GM12878 (cell line): ENCODE measurements around the gene TBC1D8. TPM values are rescaled to one million over a fixed set of nuclear protein-coding genes. Genes with fewer than 3 reads are reported as not detected.

Experiments
- ATAC-seq: fragments of 200-7000 bp; cut with Tn5 transposase; 3 replicates; pipeline ENCODE4 v1.9.1; 2020; ENCODE audit warnings: mild to moderate bottlenecking, moderate library complexity
- BruUV-seq: library from RNA; stranded (reverse); fragments of 400-500 nt; replicated peaks from 2 replicates; lab custom pipeline; 2021; lab: Mats Ljungman, UMichigan
- CTCF ChIA-PET: fragments of 300-600 bp; sonication (Branson Sonifier 250); formaldehyde crosslinking; extraction: SDS; loops from one replicate; lab custom pipeline; 2021; ENCODE audit warnings: inconsistent platforms; lab: Yijun Ruan, JAX
- POLR2A ChIA-PET: fragments of 350-600 bp; formaldehyde crosslinking; extraction: SDS; loops from one replicate; lab custom pipeline; 2021; ENCODE audit warnings: inconsistent platforms; lab: Charles Lee
- RAD21 ChIA-PET: fragments of 300-600 bp; sonication (Branson Sonifier 250); formaldehyde crosslinking; loops from one replicate; lab custom pipeline; 2023; ENCODE audit warnings: antibody characterized with exemption; ENCODE audit not compliant: unreplicated experiment; lab: Charles Lee
- SMC1A ChIA-PET: fragments of 300-600 bp; sonication (Branson Sonifier 250); formaldehyde crosslinking; loops from one replicate; lab custom pipeline; 2023; ENCODE audit not compliant: unreplicated experiment, uncharacterized antibody; lab: Charles Lee
- DNase-seq: peaks from one replicate; pipeline ENCODE4 v3.0.0-alpha.2; 2011; ENCODE audit warnings: low read depth, low spot score
- FAIRE-seq: peaks from 3 replicates; lab custom pipeline; 2011; peaks lifted over from hg19 to GRCh38; lab: Jason Lieb, UNC
- H2AFZ ChIP-seq: 2 replicates; pipeline ENCODE4 v1.6.0; 2011; ENCODE audit warnings: low read depth, low read length, control low read depth; ENCODE audit not compliant: control insufficient read depth
- H3K27ac ChIP-seq: 2 replicates; pipeline ENCODE4 v1.5.1; 2011; ENCODE audit warnings: control low read depth; ENCODE audit not compliant: control insufficient read depth, insufficient read depth
- H3K27me3 ChIP-seq, 2 experiments: replicated peaks in 1 of 2; 2 replicates each; pipeline versions ENCODE4 v1.6.0 to v1.6.1; 2011; ENCODE audit warnings: low read length in 1 of 2; ENCODE audit not compliant: control insufficient read depth in 2 of 2, insufficient read depth in 2 of 2
- H3K36me3 ChIP-seq, 2 experiments: 2 replicates each; pipeline ENCODE4 v1.5.1; 2011; ENCODE audit warnings: low read length in 1 of 2; ENCODE audit not compliant: control insufficient read depth in 2 of 2, insufficient read depth in 2 of 2
- H3K4me1 ChIP-seq: 2 replicates; pipeline ENCODE4 v1.6.1; 2011; ENCODE audit warnings: mild to moderate bottlenecking, low read length, moderate library complexity, mixed read lengths; ENCODE audit not compliant: control insufficient read depth, insufficient read depth
- H3K4me2 ChIP-seq: 2 replicates; pipeline ENCODE4 v1.6.0; 2011; ENCODE audit warnings: control low read depth; ENCODE audit not compliant: control insufficient read depth, insufficient read depth
- H3K4me3 ChIP-seq: fragments of 200-600 bp; sonication (generic); 2 replicates; pipeline ENCODE4 v1.5.1; 2016
- H3K79me2 ChIP-seq: 2 replicates; pipeline ENCODE4 v1.6.0; 2011; ENCODE audit warnings: low read length; ENCODE audit not compliant: control insufficient read depth, insufficient read depth
- H3K9ac ChIP-seq: 2 replicates; pipeline ENCODE4 v1.8.0; 2011; ENCODE audit warnings: low read length, control low read depth, mixed read lengths; ENCODE audit not compliant: control insufficient read depth, insufficient read depth
- H3K9me3 ChIP-seq: replicated peaks from 3 replicates; pipeline ENCODE4 v1.5.1; 2011; ENCODE audit warnings: mild to moderate bottlenecking, low read length; ENCODE audit not compliant: control insufficient read depth, insufficient read depth
- H4K20me1 ChIP-seq: 2 replicates; pipeline ENCODE4 v1.6.0; 2011; ENCODE audit not compliant: control insufficient read depth, insufficient read depth
- CTCF ChIP-seq, 3 experiments: IDR thresholded peaks in 2 of 3; conservative IDR thresholded peaks in 1 of 3; 2 replicates each; pipeline ENCODE4 v1.5.1; 2011; ENCODE audit warnings: low read depth in 3 of 3, low read length in 3 of 3, mild to moderate bottlenecking in 3 of 3, control low read depth in 2 of 3, moderate library complexity in 2 of 3, inconsistent platforms in 1 of 3, mixed read lengths in 1 of 3; ENCODE audit not compliant: control insufficient read depth in 2 of 3, insufficient read depth in 1 of 3; ENCODE audit errors: extremely low read depth in 1 of 3
- NFYB ChIP-seq: IDR thresholded peaks from 2 replicates; pipeline ENCODE4 v1.6.1; 2011; ENCODE audit warnings: low read depth, mild to moderate bottlenecking, low read length, improper control_type of control experiment, moderate library complexity; ENCODE audit not compliant: insufficient read depth
- NR2C2 ChIP-seq: IDR thresholded peaks from 2 replicates; pipeline ENCODE4 v1.6.1; 2011; ENCODE audit warnings: borderline replicate concordance, low read depth; ENCODE audit not compliant: control insufficient read depth, insufficient read length
- ZNF592 ChIP-seq: fragments of 450-650 bp; IDR thresholded peaks from 2 replicates; pipeline ENCODE4 v1.6.1; 2017; ENCODE audit warnings: mild to moderate bottlenecking, moderate library complexity
- WGBS: methylation state at CpG from one replicate; pipeline ENCODE4 v1.1.6; 2016; ENCODE audit warnings: low lambda C conversion rate; ENCODE audit not compliant: insufficient replicate concordance, insufficient coverage; ENCODE audit errors: missing lambda C conversion rate; 5-methylcytosine and 5-hydroxymethylcytosine counted together
- in situ Hi-C: fragments of 300-500 bp; cut with MboI; formaldehyde crosslinking; loops from 9 replicates; pipeline ENCODE4 v1.14.3; 2018; ENCODE audit warnings: mixed read lengths
- intact Hi-C: fragments of 100-400 bp; cut with micrococcal nuclease; formaldehyde crosslinking; loops from one replicate; pipeline ENCODE4 v1.14.2; 2022; ENCODE audit not compliant: unreplicated experiment
- polyA plus RNA-seq, 11 experiments: library from polyadenylated mRNA; depleted of rRNA in 4 of 11; unstranded in 6 of 11; stranded (reverse) in 5 of 11; fragments of >200 nt; fragmentation: Nextera tagmentation in 4 of 11; fragmentation: Illumina TruSeq in 1 of 11; extraction: Ambion mirVana in 4 of 11; extraction: Trizol in 1 of 11; gene quantifications; 1 replicate in 1 of 11; 2 replicates in 10 of 11; pipeline versions ENCODE4 v1.2.1 to v1.2.3, GENCODE V29; 2011 to 2016; ENCODE audit warnings: inconsistent platforms in 2 of 11, missing spikeins in 2 of 11, low read depth in 1 of 11
- total RNA-seq, 4 experiments: library from RNA; depleted of rRNA in 3 of 4; stranded (reverse); fragments of >200 nt in 3 of 4; fragmentation: Illumina TruSeq in 1 of 4; extraction: Trizol in 1 of 4; gene quantifications; 2 replicates each; pipeline versions ENCODE4 v1.2.1 to v1.2.3, GENCODE V29; 2013 to 2021

Gene TBC1D8
- total and polyA plus RNA-seq, 10 of the 15 experiments (the other 5 are each of a cell fraction or from before 2014, with no cell fraction given): 0.80 to 4.9 (median 4.4) TPM

GRCh38 chr2:101188683-101189405, 37.7 kb upstream of the TBC1D8 start:
- FAIRE-seq (no peak), ATAC-seq (no peak), DNase-seq (no peak)
- no peaks in the 10 kb centered on the region for H4K20me1 ChIP-seq
- no peaks in the 10 kb centered on the region for H3K36me3 ChIP-seq
- H3K9ac ChIP-seq: no peak overlapping the region
- H3K79me2 ChIP-seq: no peaks in the 10 kb centered on the region
- no peak overlapping the region for H3K27ac ChIP-seq
- H3K27me3 ChIP-seq: no peaks in the 10 kb centered on the region
- ChIA-PET CTCF (interaction anchor here (0.6 to 1.3 kb wide), 7 partner anchors 19 to 420 kb away, joined by 3 to 4 read pairs (median 3); no protein-coding TSS in a partner anchor), SMC1A (interaction anchor here (0.7 to 1.2 kb wide), 2 partner anchors 8 to 62 kb away, joined by 3 to 4 read pairs; no protein-coding TSS in a partner anchor), POLR2A (no interaction called here), RAD21 (no interaction called here)
- in situ Hi-C loops: no loop called here
- 47% methylated on average over 5 of the region's 5 CpGs for WGBS
- H3K4me1 ChIP-seq: no peaks in the 10 kb centered on the region
- peaks cover 10% of the 10 kb centered on the region; the same call in 2 of the 3 replicates for H3K9me3 ChIP-seq
- no peak overlapping the region for H3K4me2 ChIP-seq
- TF ChIP-seq CTCF (IDR thresholded peaks at IDR 0.05 in 2 of 3, conservative IDR thresholded peaks at IDR 0.05 in 1 of 3; ENCODE audit: control insufficient read depth in 2 of 3, extremely low read depth in 1 of 3, insufficient read depth in 1 of 3, low read depth in 3 of 3, low read length in 3 of 3): peak in 2 of 3 experiments; percentile 19 to 45; a peak in 2 of 6 replicates
- TF ChIP-seq NFYB: no peak
- H2AFZ ChIP-seq: no peak overlapping the region
- BruUV-seq: no TSS peak
- intact Hi-C loops: no loop called here
- no peak overlapping the region for H3K4me3 ChIP-seq

GRCh38 chr2:101187131-101187530, 35.9 kb upstream of the TBC1D8 start:
- H4K20me1 ChIP-seq: no peaks in the 10 kb centered on the region
- no peaks in the 10 kb centered on the region for H3K27me3 ChIP-seq
- in situ Hi-C loops: no loop called here
- H3K4me3 ChIP-seq: no peak overlapping the region
- H3K27ac ChIP-seq: no peak overlapping the region
- no peak overlapping the region for H3K9ac ChIP-seq
- FAIRE-seq (no peak), ATAC-seq (no peak), DNase-seq (no peak)
- no peaks in the 10 kb centered on the region for H3K79me2 ChIP-seq
- no peak overlapping the region for H2AFZ ChIP-seq
- no TSS peak for BruUV-seq
- no peaks in the 10 kb centered on the region for H3K4me1 ChIP-seq
- H3K36me3 ChIP-seq: no peaks in the 10 kb centered on the region
- WGBS: 2% methylated on average over 2 of the region's 2 CpGs
- intact Hi-C loops: no loop called here
- CTCF ChIA-PET: no interaction called here
- RAD21 ChIA-PET: no interaction called here
- no peak overlapping the region for H3K4me2 ChIP-seq
- SMC1A ChIA-PET: no interaction called here
- H3K9me3 ChIP-seq: peaks cover 10% of the 10 kb centered on the region; the same call in 2 of the 3 replicates
- POLR2A ChIA-PET: no interaction called here
- no peak for TF ChIP-seq ZNF592
- TF ChIP-seq CTCF (IDR thresholded peaks at IDR 0.05 in 2 of 3, conservative IDR thresholded peaks at IDR 0.05 in 1 of 3; ENCODE audit: control insufficient read depth in 2 of 3, extremely low read depth in 1 of 3, insufficient read depth in 1 of 3, low read depth in 3 of 3, low read length in 3 of 3): no peak
- TF ChIP-seq NR2C2: no peak
